Aorta (tissue), 5 donors: ENCODE data around the gene MAN2B2. TPM values are rescaled to one million over a fixed set of nuclear protein-coding genes. Genes with fewer than 3 reads are reported as not detected.
A peak's percentile ranks its signal among the peaks of the same experiment; 100 is the strongest.

ENCODE experiments used
- ATAC-seq: fragments of 200-7000 bp; cut with Tn5 transposase; one replicate; pipeline ENCODE4 v1.9.1; 2022; ENCODE audit warnings: moderate library complexity; ENCODE audit not compliant: low FRiP score
- DNase-seq, 2 donors: peaks; one replicate each; pipeline ENCODE4 v3.0.0-alpha.2; 2020
- H3K27ac ChIP-seq, 2 donors: one replicate each; pipeline ENCODE4 v1.5.1; 2013; ENCODE audit warnings: low read length in 2 of 2, mild to moderate bottlenecking in 2 of 2, moderate library complexity in 2 of 2, control low read depth in 1 of 2, inconsistent platforms in 1 of 2, low read depth in 1 of 2
- H3K27me3 ChIP-seq, 2 donors: one replicate each; pipeline ENCODE4 v1.6.1; 2013; ENCODE audit warnings: control low read depth in 1 of 2, low read length in 1 of 2, mild to moderate bottlenecking in 1 of 2, moderate library complexity in 1 of 2; ENCODE audit not compliant: insufficient read depth in 2 of 2, control insufficient read depth in 1 of 2
- H3K36me3 ChIP-seq, 2 donors: one replicate each; pipeline ENCODE4 v1.6.1; 2013; ENCODE audit warnings: control low read depth in 1 of 2, low read length in 1 of 2, mild to moderate bottlenecking in 1 of 2; ENCODE audit not compliant: insufficient read depth in 2 of 2, control insufficient read depth in 1 of 2
- H3K4me1 ChIP-seq, 2 donors: one replicate each; pipeline ENCODE4 v1.6.1; 2013; ENCODE audit warnings: low read length in 2 of 2, control low read depth in 1 of 2, mild to moderate bottlenecking in 1 of 2, moderate library complexity in 1 of 2; ENCODE audit not compliant: insufficient read depth in 2 of 2, control insufficient read depth in 1 of 2
- H3K4me3 ChIP-seq, 2 donors: one replicate each; pipeline ENCODE4 v1.5.1; 2013; ENCODE audit warnings: low read length in 2 of 2, control low read depth in 1 of 2, mild to moderate bottlenecking in 1 of 2
- H3K9me3 ChIP-seq: one replicate; pipeline ENCODE4 v1.6.1; 2013; ENCODE audit warnings: mild to moderate bottlenecking, low read length; ENCODE audit not compliant: control insufficient read depth
- WGBS, 2 donors: extraction: QIAGEN DNeasy Blood & Tissue Kit; methylation state at CpG; one replicate each; pipeline ENCODE4 v1.1.7; 2013; 5-methylcytosine and 5-hydroxymethylcytosine counted together
- intact Hi-C, 2 donors: fragments of 100-400 bp; cut with DNase I; formaldehyde crosslinking; loops; one replicate each; pipeline versions ENCODE4 v1.14.2 to v1.15.0; 2022
- polyA plus RNA-seq, 2 donors: library from polyadenylated mRNA; stranded (reverse); fragments of 200-250 nt; gene quantifications; one replicate each; pipeline ENCODE4 v1.2.3, GENCODE V29; 2013
- total RNA-seq, 2 donors: library from RNA; stranded (reverse); fragmentation: NEBNext Ultra II Directional; extraction: Animal tissue kit (Norgen Biotek cat#: 25700); gene quantifications; one replicate each; pipeline ENCODE4 v1.2.1, GENCODE V29; 2021
- donor health status: healthy with polysubstance abuse.
- donor health status: Bipolar disorder and iron deficiency.
- donor health status: DM: no; HTN: no; CAD: no.
- donor health status: DM: no; HTN: no; CAD: no.
- donor health status: DM: yes; HTN: yes; CAD: no.

The MAN2B2 gene
- total and polyA plus RNA-seq, 4 donors = 13.1 to 58.0 (median 42.5) TPM

DNA sequence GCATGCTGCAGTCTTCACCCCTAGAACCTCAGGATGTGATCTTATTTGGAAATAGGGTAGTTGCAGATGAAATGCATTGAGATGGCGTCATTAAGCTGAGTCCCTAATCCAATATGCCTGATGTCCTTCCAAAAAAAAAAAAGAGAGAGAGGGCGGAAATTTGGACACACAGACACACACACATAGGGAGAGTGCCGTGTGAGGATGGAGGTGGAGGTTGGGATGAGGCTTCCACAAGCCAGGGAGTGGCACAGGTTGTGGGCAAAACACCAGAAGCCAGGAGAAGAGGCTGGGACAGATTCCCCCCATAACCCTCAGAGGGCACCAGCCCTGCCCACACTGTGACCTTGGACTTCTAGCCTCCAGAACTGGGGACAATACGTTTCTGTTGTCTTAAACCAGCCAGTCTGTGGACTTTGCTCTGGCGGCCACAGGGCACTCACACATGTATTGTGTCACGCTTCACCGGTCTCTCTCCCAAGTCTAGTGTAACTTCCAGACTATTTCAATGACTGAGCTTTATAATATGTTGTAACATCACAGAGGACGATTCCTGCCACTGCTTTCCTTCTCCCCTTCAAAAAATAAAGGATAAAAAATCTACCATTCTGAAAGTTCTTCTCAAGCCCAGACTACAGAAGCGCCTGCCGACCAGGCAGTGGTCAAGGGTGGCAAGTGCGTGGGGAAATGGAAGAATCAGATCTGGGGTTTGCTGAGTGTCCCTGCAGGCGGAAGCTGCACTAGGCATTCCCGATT is 35.8 kb upstream of the MAN2B2 start:
- Histone ChIP-seq H3K36me3 (no peaks in the 10 kb centered on the region), H3K4me3 (no peak overlapping the region), H3K9me3 (peaks cover 5% of the 10 kb centered on the region), H3K4me1 (no peaks in the 10 kb centered on the region), H3K27ac (no peak overlapping the region), H3K27me3 (no peaks in the 10 kb centered on the region)
- ATAC-seq (no peak), DNase-seq (peak in 1 of 2 donors; percentile 6)
- intact Hi-C loops = no loop called here
- 78 to 79% methylated on average over 13 of the region's 13 CpGs for WGBS, 2 donors

DNA sequence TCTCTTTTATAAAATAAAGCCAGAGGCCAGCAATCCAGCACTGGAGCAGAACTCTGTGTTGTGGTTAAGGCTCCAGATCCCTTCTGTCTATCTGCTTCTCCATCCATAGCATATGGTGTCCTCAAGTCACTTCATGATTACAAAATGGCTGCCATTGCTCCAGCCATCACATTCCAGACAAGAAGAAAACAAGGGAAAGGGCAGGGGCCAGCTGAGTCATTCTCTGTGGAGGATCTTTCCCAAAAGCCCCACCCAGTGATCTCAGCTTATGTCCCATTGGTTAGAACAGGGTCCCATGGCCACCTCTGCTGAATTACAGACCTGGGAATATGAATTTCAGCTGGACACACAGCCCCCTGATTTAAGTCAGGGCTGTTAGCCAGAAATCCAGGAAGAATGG is 34.1 kb upstream of the MAN2B2 start:
- Histone ChIP-seq H3K36me3 (no peaks in the 10 kb centered on the region), H3K4me3 (no peak overlapping the region), H3K9me3 (peaks cover 5% of the 10 kb centered on the region), H3K27ac (no peak overlapping the region), H3K27me3 (no peaks in the 10 kb centered on the region), H3K4me1 (no peaks in the 10 kb centered on the region)
- intact Hi-C loops = no loop called here
- ATAC-seq (no peak), DNase-seq (no peak)

DNA sequence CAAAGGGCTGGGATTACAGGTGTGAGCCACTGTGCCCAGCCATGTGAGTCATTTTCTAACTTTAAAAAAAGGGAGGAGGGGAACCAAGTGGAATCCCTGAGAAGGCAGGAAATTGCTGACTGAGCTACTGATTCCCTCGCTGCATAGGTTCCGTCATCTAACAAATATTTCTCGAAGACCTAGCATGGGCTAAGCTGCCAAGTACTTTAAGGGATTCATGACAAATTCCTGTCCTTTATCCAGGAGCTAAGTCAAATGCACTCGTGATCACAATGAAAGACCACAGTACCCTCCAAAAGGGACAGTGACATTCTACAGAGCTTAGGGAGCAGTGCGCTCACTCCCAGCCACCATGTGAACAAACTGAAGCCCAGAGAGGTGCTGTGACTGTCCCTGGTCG is 33.2 kb upstream of the MAN2B2 start:
- 40 to 42% methylated on average over 6 of the region's 6 CpGs for WGBS, 2 donors
- H3K27me3 ChIP-seq = no peaks in the 10 kb centered on the region
- H3K9me3 ChIP-seq = peaks cover 5% of the 10 kb centered on the region
- intact Hi-C loops = no loop called here
- H3K36me3 ChIP-seq = no peaks in the 10 kb centered on the region
- H3K4me1 ChIP-seq = no peaks in the 10 kb centered on the region
- DNase-seq = no peak
- no peak overlapping the region for H3K4me3 ChIP-seq
- H3K27ac ChIP-seq = no peak overlapping the region
- no peak for ATAC-seq

DNA sequence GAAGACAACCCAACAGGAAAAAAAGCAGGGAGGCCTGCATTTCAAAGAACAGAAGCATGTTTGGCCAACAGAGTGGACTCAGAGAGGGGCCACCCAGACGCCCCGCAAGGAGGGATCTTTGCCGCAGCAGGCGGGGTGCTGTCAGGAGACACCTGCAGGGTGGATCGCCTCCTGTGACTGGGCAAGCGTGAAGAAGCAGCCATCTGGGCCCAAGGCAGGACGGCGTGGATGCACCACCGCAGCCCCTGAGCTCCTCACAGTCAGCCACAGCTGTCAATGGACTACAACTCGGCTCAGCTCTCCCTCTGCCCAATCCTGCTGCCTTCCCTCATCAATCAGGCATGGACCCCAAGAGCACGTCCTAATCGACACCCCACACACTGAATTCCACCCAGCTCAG is 32.0 kb upstream of the MAN2B2 start:
- Histone ChIP-seq H3K27me3 (no peaks in the 10 kb centered on the region), H3K9me3 (peaks cover 5% of the 10 kb centered on the region), H3K4me1 (no peaks in the 10 kb centered on the region), H3K27ac (no peak overlapping the region), H3K4me3 (no peak overlapping the region), H3K36me3 (no peaks in the 10 kb centered on the region)
- DNase-seq (no peak), ATAC-seq (no peak)
- intact Hi-C loops = no loop called here
- WGBS, 2 donors = 71 to 75% methylated on average over 12 of the region's 12 CpGs

DNA sequence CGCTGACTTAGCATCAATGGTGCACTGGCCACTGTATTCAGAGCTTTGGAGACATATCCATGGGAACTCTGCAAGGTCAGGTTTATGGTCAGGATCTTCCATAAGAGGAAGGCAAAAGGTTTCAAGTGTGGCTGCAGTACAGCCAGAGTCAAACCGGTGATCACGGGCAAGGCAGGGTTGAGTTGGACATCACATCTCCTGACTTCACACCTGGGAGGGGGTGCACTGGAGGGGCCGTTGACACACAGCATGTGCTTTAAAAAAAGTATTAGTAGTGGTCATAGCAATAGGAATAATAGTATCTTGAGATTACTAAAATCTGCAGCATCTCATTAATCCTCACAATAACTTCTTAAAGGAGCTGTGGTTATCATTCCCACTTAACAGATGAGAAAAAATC is 28.9 kb upstream of the MAN2B2 start:
- no peak overlapping the region for H3K27ac ChIP-seq
- DNase-seq (no peak), ATAC-seq (no peak)
- intact Hi-C loops = loop anchor here in 1 of 2 donors (2.0 kb wide), 1 partner anchor 295 kb away; no protein-coding TSS in a partner anchor
- no peak overlapping the region for H3K4me3 ChIP-seq
- no peaks in the 10 kb centered on the region for H3K9me3 ChIP-seq
- H3K27me3 ChIP-seq = no peaks in the 10 kb centered on the region
- 71 to 73% methylated on average over 4 of the region's 4 CpGs for WGBS, 2 donors
- no peaks in the 10 kb centered on the region for H3K36me3 ChIP-seq
- H3K4me1 ChIP-seq = no peaks in the 10 kb centered on the region

DNA sequence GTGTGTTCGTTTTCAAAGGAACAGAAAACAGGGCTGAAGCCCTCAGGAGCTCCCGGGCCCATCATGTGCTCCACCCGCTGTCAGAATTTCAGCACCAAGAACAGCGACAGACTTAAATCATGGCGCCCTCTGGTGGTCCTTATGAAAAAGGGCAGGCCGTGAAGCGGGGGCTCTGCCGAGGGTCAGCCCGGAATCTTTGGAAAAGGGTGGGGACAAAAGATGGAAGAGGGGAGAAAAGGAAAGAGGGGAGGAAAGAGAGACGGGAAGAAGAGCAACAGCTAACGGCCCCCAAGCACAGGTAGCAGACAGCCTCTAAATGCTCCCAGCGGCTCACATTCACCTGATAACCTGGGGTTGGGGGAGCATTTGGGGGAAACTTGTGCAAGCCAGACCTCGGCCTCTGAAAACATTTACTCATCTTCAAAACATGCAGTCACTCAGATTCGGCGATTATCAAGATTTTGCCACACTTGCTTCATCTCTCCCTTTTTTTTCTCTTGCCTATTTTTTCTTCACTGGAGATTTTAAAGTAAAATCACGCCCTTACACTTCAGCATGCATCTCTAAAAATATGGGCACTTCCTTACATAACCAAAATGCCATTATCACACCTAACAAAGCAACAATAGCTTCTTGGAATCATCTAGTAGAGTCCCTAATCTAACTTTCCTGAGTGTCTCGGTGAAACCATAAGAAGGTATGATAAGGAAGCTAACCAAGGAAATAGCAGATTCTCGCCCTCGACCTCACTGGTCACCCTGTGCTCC is 28.1 kb upstream of the MAN2B2 start:
- no peak overlapping the region for H3K4me3 ChIP-seq
- H3K4me1 ChIP-seq = no peaks in the 10 kb centered on the region
- peaks cover 6% of the 10 kb centered on the region for H3K9me3 ChIP-seq
- ATAC-seq = no peak
- intact Hi-C loops = loop anchor here in 1 of 2 donors (2.0 kb wide), 1 partner anchor 296 kb away; no protein-coding TSS in a partner anchor
- H3K27ac ChIP-seq = no peak overlapping the region
- H3K27me3 ChIP-seq = no peaks in the 10 kb centered on the region
- DNase-seq = no peak
- 25 to 28% methylated on average over 19 of the region's 19 CpGs for WGBS, 2 donors
- no peaks in the 10 kb centered on the region for H3K36me3 ChIP-seq

DNA sequence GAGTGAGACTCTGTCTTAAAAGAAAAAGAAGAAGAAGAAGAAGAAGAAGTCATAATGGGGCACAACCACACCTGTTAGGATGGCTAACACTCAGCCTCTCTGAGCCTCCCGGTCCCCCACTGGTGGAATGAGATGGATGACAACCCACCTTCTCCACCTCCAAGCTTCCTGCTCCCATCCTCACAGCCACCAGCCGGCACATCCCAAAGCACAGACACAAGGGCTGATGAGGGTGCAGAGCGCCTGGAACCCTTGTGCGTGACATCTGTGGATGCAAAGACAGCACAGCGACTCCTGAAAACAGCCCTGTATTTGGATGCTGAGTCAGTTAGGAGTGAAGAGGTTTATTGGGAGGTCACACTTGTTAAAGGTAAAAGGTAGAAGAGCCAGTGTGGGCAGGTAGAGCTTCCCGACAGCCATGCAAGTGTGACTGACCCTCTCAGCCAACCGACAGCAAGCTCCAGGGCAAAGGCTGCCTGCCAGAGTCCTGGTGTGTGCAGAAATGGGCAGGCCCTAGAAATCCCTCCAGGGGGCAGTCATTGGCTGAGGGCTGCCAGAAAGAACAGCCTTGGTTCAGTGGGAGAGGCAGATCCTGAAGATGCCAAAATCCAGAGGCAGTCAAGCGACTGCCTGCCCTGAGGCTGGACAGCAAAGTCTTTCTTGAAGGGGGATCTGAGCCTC is 26.6 kb upstream of the MAN2B2 start:
- intact Hi-C loops = loop anchor here in 1 of 2 donors (2.0 kb wide), 1 partner anchor 214 kb away; no protein-coding TSS in a partner anchor
- 67% methylated on average over 8 of the region's 8 CpGs for WGBS, 2 donors
- ATAC-seq (no peak), DNase-seq (no peak)
- Histone ChIP-seq H3K9me3 (peaks cover 14% of the 10 kb centered on the region), H3K27ac (no peak overlapping the region), H3K36me3 (no peaks in the 10 kb centered on the region), H3K27me3 (no peaks in the 10 kb centered on the region), H3K4me1 (no peaks in the 10 kb centered on the region), H3K4me3 (no peak overlapping the region)

DNA sequence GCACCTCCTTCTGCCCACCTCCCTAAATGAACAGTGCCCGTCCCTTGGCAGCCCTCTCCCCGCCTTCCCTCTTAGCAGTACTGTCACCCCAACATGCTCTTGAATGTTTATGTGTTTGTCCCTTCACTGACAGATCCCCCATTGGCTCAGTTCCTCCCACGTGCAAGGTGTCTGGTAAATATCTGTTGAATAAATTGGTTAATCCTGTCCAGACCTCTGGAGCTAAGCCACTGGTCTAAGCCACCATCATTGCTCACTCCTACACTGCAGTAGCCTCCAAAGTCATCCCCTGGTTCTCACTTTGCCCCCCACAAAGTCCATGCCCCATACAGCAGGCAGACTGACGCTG is 26.1 kb upstream of the MAN2B2 start:
- Histone ChIP-seq H3K4me3 (no peak overlapping the region), H3K9me3 (peaks cover 14% of the 10 kb centered on the region), H3K27me3 (no peaks in the 10 kb centered on the region), H3K36me3 (no peaks in the 10 kb centered on the region), H3K4me1 (no peaks in the 10 kb centered on the region), H3K27ac (no peak overlapping the region)
- intact Hi-C loops = loop anchor here in 1 of 2 donors (2.0 kb wide), 1 partner anchor 214 kb away; no protein-coding TSS in a partner anchor
- DNase-seq (no peak), ATAC-seq (no peak)
- 45 to 55% methylated on average over 4 of the region's 4 CpGs for WGBS, 2 donors
